Mesenchymal stem cell (in vitro differentiated cells and primary cell): ENCODE results near the gene RPS18.
A peak's percentile ranks its signal among the peaks of the same experiment; 100 is the strongest.

ENCODE experiments used
- DNase-seq: peaks from one replicate; pipeline ENCODE4 v3.0.0-alpha.2; 2013
- H2AFZ ChIP-seq: one replicate; pipeline ENCODE4 v1.6.1; 2013; ENCODE audit warnings: low read depth, mild to moderate bottlenecking, control low read depth, inconsistent platforms, low read length, moderate library complexity
- H2AK5ac ChIP-seq: 2 replicates; pipeline ENCODE4 v1.6.1; 2013; ENCODE audit warnings: low read length, moderate library complexity, mild to moderate bottlenecking, inconsistent platforms; ENCODE audit not compliant: severe bottlenecking
- H2BK120ac ChIP-seq: one replicate; pipeline ENCODE4 v1.6.1; 2013; ENCODE audit warnings: low read depth, mild to moderate bottlenecking, inconsistent platforms, low read length, moderate library complexity
- H2BK12ac ChIP-seq, 2 experiments: one replicate each; pipeline ENCODE4 v1.6.1; 2013; ENCODE audit warnings: inconsistent platforms in 2 of 2, low read length in 2 of 2, mild to moderate bottlenecking in 2 of 2, moderate library complexity in 2 of 2, control low read depth in 1 of 2
- H2BK15ac ChIP-seq: one replicate; pipeline ENCODE4 v1.6.1; 2013; ENCODE audit warnings: mild to moderate bottlenecking, low read depth, inconsistent platforms; ENCODE audit not compliant: poor library complexity, severe bottlenecking
- H2BK5ac ChIP-seq: 2 replicates; pipeline ENCODE4 v1.6.1; 2013; ENCODE audit warnings: low read depth, mild to moderate bottlenecking, low read length, control low read depth, inconsistent platforms; ENCODE audit not compliant: poor library complexity, severe bottlenecking
- H3K14ac ChIP-seq, 2 experiments: one replicate each; pipeline ENCODE4 v1.6.1; 2013; ENCODE audit warnings: inconsistent platforms in 2 of 2, low read length in 2 of 2, control low read depth in 1 of 2, mild to moderate bottlenecking in 1 of 2, moderate library complexity in 1 of 2
- H3K18ac ChIP-seq, 2 experiments: one replicate each; pipeline ENCODE4 v1.6.1; 2013; ENCODE audit warnings: inconsistent platforms in 2 of 2, low read length in 2 of 2, control low read depth in 1 of 2, low read depth in 1 of 2, mild to moderate bottlenecking in 1 of 2
- H3K23ac ChIP-seq, 2 experiments: one replicate each; pipeline ENCODE4 v1.6.1; 2013; ENCODE audit warnings: inconsistent platforms in 2 of 2, low read length in 2 of 2, mild to moderate bottlenecking in 2 of 2, moderate library complexity in 2 of 2, control low read depth in 1 of 2
- H3K27ac ChIP-seq: 2 replicates; pipeline ENCODE4 v1.5.1; 2013; ENCODE audit warnings: mild to moderate bottlenecking, moderate library complexity, low read length, control low read depth, inconsistent platforms; ENCODE audit not compliant: poor library complexity, severe bottlenecking
- H3K27me3 ChIP-seq, 2 experiments: 2 replicates each; pipeline versions ENCODE4 v1.6.1 to v1.7.0; 2013; ENCODE audit warnings: low read length in 2 of 2, mild to moderate bottlenecking in 2 of 2, moderate library complexity in 2 of 2, control low read depth in 1 of 2, inconsistent platforms in 1 of 2; ENCODE audit not compliant: control insufficient read depth in 1 of 2, insufficient read depth in 1 of 2
- H3K36me3 ChIP-seq, 2 experiments: 2 replicates each; pipeline versions ENCODE4 v1.6.1 to v1.7.0; 2013; ENCODE audit warnings: low read length in 2 of 2, control low read depth in 1 of 2, inconsistent platforms in 1 of 2, low read depth in 1 of 2, mild to moderate bottlenecking in 1 of 2; ENCODE audit not compliant: insufficient read depth in 2 of 2, control insufficient read depth in 1 of 2
- H3K4ac ChIP-seq, 2 experiments: one replicate each; pipeline ENCODE4 v1.6.1; 2013; ENCODE audit warnings: inconsistent platforms in 2 of 2, low read length in 2 of 2, mild to moderate bottlenecking in 2 of 2, moderate library complexity in 2 of 2, control low read depth in 1 of 2, low read depth in 1 of 2
- H3K4me1 ChIP-seq: 2 replicates; pipeline ENCODE4 v1.6.1; 2013; ENCODE audit warnings: low read depth, low read length, control low read depth; ENCODE audit not compliant: control insufficient read depth, insufficient read depth
- H3K4me2 ChIP-seq: 2 replicates; pipeline ENCODE4 v1.6.1; 2013; ENCODE audit warnings: low read length, mild to moderate bottlenecking, inconsistent platforms; ENCODE audit not compliant: poor library complexity, severe bottlenecking
- H3K4me3 ChIP-seq, 2 experiments: 2 replicates each; pipeline versions ENCODE4 v1.5.1 to v1.7.0; 2013; ENCODE audit warnings: low read length in 2 of 2, mild to moderate bottlenecking in 2 of 2, control low read depth in 1 of 2, low read depth in 1 of 2; ENCODE audit not compliant: insufficient read depth in 1 of 2
- H3K79me1 ChIP-seq: replicated peaks from 2 replicates; pipeline ENCODE4 v1.6.1; 2013; ENCODE audit warnings: mild to moderate bottlenecking, control low read depth, low read length, inconsistent platforms; ENCODE audit not compliant: poor library complexity, severe bottlenecking
- H3K9ac ChIP-seq: 2 replicates; pipeline ENCODE4 v1.7.0; 2013; ENCODE audit warnings: mild to moderate bottlenecking, low read length, moderate library complexity
- H3K9me3 ChIP-seq: 2 replicates; pipeline ENCODE4 v1.7.0; 2013; ENCODE audit warnings: mild to moderate bottlenecking, low read length; ENCODE audit not compliant: control insufficient read depth
- H4K8ac ChIP-seq: one replicate; pipeline ENCODE4 v1.6.1; 2013; ENCODE audit warnings: inconsistent platforms, mild to moderate bottlenecking, low read length, moderate library complexity
- H4K91ac ChIP-seq: one replicate; pipeline ENCODE4 v1.6.1; 2013; ENCODE audit warnings: mild to moderate bottlenecking, low read length, inconsistent platforms
- WGBS: methylation state at CpG from one replicate; pipeline ENCODE4 v1.1.7; 2013; ENCODE audit warnings: mixed read lengths; 5-methylcytosine and 5-hydroxymethylcytosine counted together

Gene RPS18

DNA sequence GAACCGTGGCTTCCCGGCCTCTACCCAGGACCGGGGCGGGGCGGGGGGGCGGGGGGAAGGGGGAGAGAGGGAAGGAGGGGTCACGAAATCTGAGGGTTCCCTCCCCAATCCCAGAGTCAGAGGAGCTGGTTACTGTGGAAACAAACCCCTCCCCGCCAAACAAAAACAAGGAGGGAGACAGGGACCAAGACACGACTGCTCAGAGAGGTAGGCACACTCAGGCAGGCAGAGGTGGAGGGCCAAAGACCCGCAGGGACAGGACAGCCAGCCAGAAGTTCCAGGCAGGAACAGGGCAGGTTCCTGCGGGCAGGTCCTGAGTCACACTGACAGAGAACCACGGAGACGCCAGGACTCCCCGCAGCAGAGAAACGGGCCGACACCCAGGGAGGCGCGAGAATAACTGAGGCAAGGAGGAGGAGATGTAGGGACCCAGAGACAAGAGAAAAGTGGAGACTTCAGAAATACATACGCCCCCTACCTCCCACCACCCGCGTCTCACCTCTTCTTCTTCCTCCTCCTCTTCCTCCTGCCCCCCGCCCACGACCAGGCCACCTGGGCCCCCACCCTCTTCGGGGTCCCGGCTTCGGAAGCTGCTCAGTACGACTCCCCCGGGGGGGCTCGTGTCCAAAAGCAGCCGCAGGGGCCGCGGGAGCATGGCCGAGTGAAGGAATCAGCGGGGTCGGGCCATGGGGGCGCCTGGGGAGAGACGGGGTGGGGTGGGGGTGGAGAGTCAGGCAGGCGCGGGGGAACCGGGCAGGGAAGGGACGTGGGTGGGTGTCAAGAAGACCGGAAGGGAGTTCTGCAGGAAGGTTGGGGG is 26.3 kb downstream of the RPS18 start:
- under 1% methylated on average over 28 of the region's 42 CpGs for WGBS
- H3K36me3 ChIP-seq, result peaks cover 33 to 46% of the 10 kb centered on the region in 2 experiments
- peak overlapping the region; percentile 93 for H3K4me2 ChIP-seq
- H3K79me1 ChIP-seq, result peaks cover 32% of the 10 kb centered on the region
- no peaks in the 10 kb centered on the region for H3K9me3 ChIP-seq
- no peaks in the 10 kb centered on the region for H3K27me3 ChIP-seq
- H2AFZ ChIP-seq, result no peak overlapping the region
- H2AK5ac ChIP-seq, result no peak overlapping the region
- peak overlapping the region; percentile 99 for H3K9ac ChIP-seq
- peak overlapping the region; percentile 19 to 41 for H3K4ac ChIP-seq
- H3K4me3 ChIP-seq, result peak overlapping the region; percentile 79 to 89
- no peak overlapping the region for H2BK5ac ChIP-seq
- peak overlapping the region in 1 of 2 experiments; percentile 43 for H2BK12ac ChIP-seq
- H3K23ac ChIP-seq, result peak overlapping the region in 1 of 2 experiments; percentile 70
- peak overlapping the region; percentile 79 for H4K91ac ChIP-seq
- H2BK120ac ChIP-seq, result peak overlapping the region; percentile 89
- peak overlapping the region; percentile 91 to 94 for H3K18ac ChIP-seq
- H3K14ac ChIP-seq, result peak overlapping the region; percentile 59 to 96
- peak overlapping the region; percentile 92 for H2BK15ac ChIP-seq
- H3K27ac ChIP-seq, result peak overlapping the region; percentile 33
- H4K8ac ChIP-seq, result peak overlapping the region; percentile 35
- H3K4me1 ChIP-seq, result peaks cover 17% of the 10 kb centered on the region
- peak; percentile 96 for DNase-seq

DNA sequence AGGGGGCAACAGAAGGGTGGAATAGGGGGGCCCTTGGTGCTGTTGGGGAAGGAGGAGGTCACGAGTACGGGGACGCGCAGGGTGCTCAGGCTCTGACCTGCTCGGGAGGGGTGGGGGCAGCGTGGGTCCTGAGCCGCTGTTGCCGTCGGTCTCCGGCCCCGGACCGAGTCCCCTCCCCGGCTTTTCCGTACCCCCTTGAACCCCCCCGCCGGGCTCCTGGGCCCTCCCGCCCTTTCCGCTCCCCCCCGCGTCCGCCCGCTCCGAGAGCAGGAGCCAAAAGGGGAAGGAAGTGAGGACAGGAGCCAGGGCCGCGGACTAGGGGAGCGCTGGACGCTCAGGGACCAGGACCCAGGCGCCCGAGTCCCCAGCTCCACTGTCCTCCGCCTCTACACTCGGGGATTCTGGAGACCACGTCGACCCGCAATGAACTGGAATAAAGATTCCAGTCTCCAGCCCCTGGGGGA is 26.9 kb downstream of the RPS18 start, which contains the start of gene RGL2:
Gene RGL2 (minus strand): TSS at position 170 of the 464 bp plus-strand sequence. CDS start 332 bp downstream, outside the sequence.
- H2BK120ac ChIP-seq, result peak within 1 kb of the TSS; percentile 89
- peaks cover 28 to 45% of the 10 kb centered on the region in 2 experiments for H3K36me3 ChIP-seq
- H3K9ac ChIP-seq, result peak within 1 kb of the TSS; percentile 99
- H3K27ac ChIP-seq, result peak within 1 kb of the TSS; percentile 99
- H2BK5ac ChIP-seq, result peak within 1 kb of the TSS; percentile 84
- peaks cover 29% of the 10 kb centered on the region for H3K79me1 ChIP-seq
- peaks cover 17% of the 10 kb centered on the region for H3K4me1 ChIP-seq
- no peaks in the 10 kb centered on the region for H3K27me3 ChIP-seq
- peak within 1 kb of the TSS; percentile 95 for H4K8ac ChIP-seq
- peak within 1 kb of the TSS; percentile 38 to 43 for H2BK12ac ChIP-seq
- H3K4me2 ChIP-seq, result peak within 1 kb of the TSS; percentile 93
- H2AFZ ChIP-seq, result no peak within 1 kb of the TSS
- peak within 1 kb of the TSS; percentile 51 to 99 for H3K23ac ChIP-seq
- H2AK5ac ChIP-seq, result peak within 1 kb of the TSS; percentile 85
- H3K18ac ChIP-seq, result peak within 1 kb of the TSS; percentile 91 to 98
- H3K4ac ChIP-seq, result peak within 1 kb of the TSS; percentile 76 to 97
- H3K4me3 ChIP-seq, result peak within 1 kb of the TSS; percentile 89 to 90
- DNase-seq, result peak; percentile 72
- 0% methylated on average over 12 of the region's 34 CpGs for WGBS
- peak within 1 kb of the TSS; percentile 96 for H2BK15ac ChIP-seq
- H4K91ac ChIP-seq, result peak within 1 kb of the TSS; percentile 91
- H3K14ac ChIP-seq, result peak within 1 kb of the TSS; percentile 59 to 96
- H3K9me3 ChIP-seq, result no peaks in the 10 kb centered on the region

GRCh38 chr6:33299237-33299944 is 27.5 kb downstream of the RPS18 start:
- no peaks in the 10 kb centered on the region for H3K9me3 ChIP-seq
- peaks cover 32 to 45% of the 10 kb centered on the region in 2 experiments for H3K36me3 ChIP-seq
- peak overlapping the region; percentile 32 to 38 for H2BK12ac ChIP-seq
- H2BK15ac ChIP-seq, result peak overlapping the region; percentile 96
- peaks cover 34% of the 10 kb centered on the region for H3K79me1 ChIP-seq
- H3K4me2 ChIP-seq, result peak overlapping the region; percentile 74
- peak overlapping the region; percentile 84 for H2BK5ac ChIP-seq
- peak overlapping the region; percentile 89 to 90 for H3K4me3 ChIP-seq
- under 1% methylated on average over 53 of the region's 54 CpGs for WGBS
- H2AFZ ChIP-seq, result no peak overlapping the region
- peak overlapping the region; percentile 59 to 96 for H3K14ac ChIP-seq
- DNase-seq, result peak; percentile 97
- peak overlapping the region; percentile 99 for H3K27ac ChIP-seq
- no peaks in the 10 kb centered on the region for H3K27me3 ChIP-seq
- H4K91ac ChIP-seq, result peak overlapping the region; percentile 91
- H4K8ac ChIP-seq, result peak overlapping the region; percentile 95
- peak overlapping the region; percentile 91 to 98 for H3K18ac ChIP-seq
- H2BK120ac ChIP-seq, result peak overlapping the region; percentile 89
- peak overlapping the region; percentile 51 to 99 for H3K23ac ChIP-seq
- peaks cover 17% of the 10 kb centered on the region for H3K4me1 ChIP-seq
- peak overlapping the region; percentile 85 for H2AK5ac ChIP-seq
- peak overlapping the region; percentile 99 for H3K9ac ChIP-seq
- peak overlapping the region; percentile 76 to 97 for H3K4ac ChIP-seq
